GM23338 (cell line): ENCODE data around the gene FCRL6. TPM values are rescaled to one million over a fixed set of nuclear protein-coding genes. Genes with fewer than 3 reads are reported as not detected.

Experiments
- ATAC-seq: fragments of 200-7000 bp; cut with Tn5 transposase; 3 replicates; pipeline ENCODE4 v1.9.1; 2020
- DNase-seq: peaks from one replicate; pipeline ENCODE4 v3.0.0-alpha.2; 2015; ENCODE audit warnings: low spot score
- H2AFZ ChIP-seq: fragments of 200-600 bp; sonication (generic); 2 replicates; pipeline ENCODE4 v1.8.0; 2016; ENCODE audit warnings: antibody characterized with exemption, mild to moderate bottlenecking, moderate library complexity
- H3F3A ChIP-seq: fragments of 200-600 bp; sonication (generic); replicated peaks from 2 replicates; pipeline ENCODE4 v1.8.0; 2017; ENCODE audit warnings: antibody characterized with exemption, mixed run types, low read depth
- H3K27ac ChIP-seq: fragments of 200-600 bp; sonication (generic); 2 replicates; pipeline ENCODE4 v1.6.1; 2016; ENCODE audit warnings: low read depth
- H3K27me3 ChIP-seq: fragments of 200-600 bp; sonication (generic); 2 replicates; pipeline ENCODE4 v1.8.0; 2016; ENCODE audit warnings: mild to moderate bottlenecking, mixed run types, moderate library complexity; ENCODE audit not compliant: insufficient read depth
- H3K36me3 ChIP-seq: fragments of 200-600 bp; sonication (generic); 2 replicates; pipeline ENCODE4 v1.8.0; 2016; ENCODE audit warnings: mild to moderate bottlenecking; ENCODE audit not compliant: insufficient read depth
- H3K4me1 ChIP-seq: fragments of 200-600 bp; sonication (generic); 2 replicates; pipeline ENCODE4 v1.8.0; 2016; ENCODE audit warnings: mild to moderate bottlenecking, moderate library complexity; ENCODE audit not compliant: insufficient read depth
- H3K4me2 ChIP-seq: fragments of 200-600 bp; sonication (generic); 2 replicates; pipeline ENCODE4 v1.7.1; 2017; ENCODE audit warnings: mixed run types
- H3K4me3 ChIP-seq: fragments of 200-600 bp; sonication (generic); 2 replicates; pipeline ENCODE4 v1.6.1; 2016; ENCODE audit warnings: mixed run types
- H3K79me2 ChIP-seq: fragments of 200-600 bp; sonication (generic); replicated peaks from 2 replicates; pipeline ENCODE4 v1.8.0; 2017; ENCODE audit warnings: mild to moderate bottlenecking; ENCODE audit not compliant: insufficient read depth
- H3K9me2 ChIP-seq: fragments of 200-600 bp; sonication (generic); 2 replicates; pipeline ENCODE4 v1.8.0; 2017; ENCODE audit not compliant: insufficient read depth
- H4K20me1 ChIP-seq: fragments of 200-600 bp; sonication (generic); replicated peaks from 2 replicates; pipeline ENCODE4 v1.8.0; 2017; ENCODE audit warnings: mild to moderate bottlenecking; ENCODE audit not compliant: insufficient read depth
- H3K27ac Mint-ChIP-seq: 2 replicates; pipeline ENCODE4 v1.8.0; 2020; ENCODE audit warnings: inconsistent platforms, mild to moderate bottlenecking, moderate library complexity, mixed read lengths
- H3K27me3 Mint-ChIP-seq: 3 replicates; pipeline ENCODE4 v1.8.0; 2022; ENCODE audit warnings: low read depth, mild to moderate bottlenecking, moderate library complexity, mixed read lengths, inconsistent platforms; ENCODE audit not compliant: insufficient read depth, poor library complexity
- H3K36me3 Mint-ChIP-seq: 3 replicates; pipeline ENCODE4 v1.8.0; 2021; ENCODE audit warnings: low read depth, mild to moderate bottlenecking, inconsistent platforms, moderate library complexity, mixed read lengths
- H3K4me1 Mint-ChIP-seq: 3 replicates; pipeline ENCODE4 v1.8.0; 2020; ENCODE audit warnings: mild to moderate bottlenecking, inconsistent platforms, mixed read lengths
- H3K4me3 Mint-ChIP-seq: 3 replicates; pipeline ENCODE4 v1.8.0; 2021; ENCODE audit warnings: moderate library complexity, mild to moderate bottlenecking, inconsistent platforms, mixed read lengths
- H3K9me3 Mint-ChIP-seq: 3 replicates; pipeline ENCODE4 v1.8.0; 2020; ENCODE audit warnings: moderate library complexity, mild to moderate bottlenecking, inconsistent platforms, mixed read lengths
- CREB1 ChIP-seq: fragments of 250-450 bp; sonication (Bioruptor Pico); IDR thresholded peaks from 2 replicates; pipeline ENCODE4 v1.5.0; 2020; ENCODE audit warnings: low read depth, mild to moderate bottlenecking, moderate library complexity
- EZH2phosphoT487 ChIP-seq: fragments of 200-600 bp; sonication (generic); IDR thresholded peaks from one replicate; pipeline ENCODE4 v1.8.1; 2018; ENCODE audit warnings: antibody characterized with exemption; ENCODE audit not compliant: unreplicated experiment
- NANOG ChIP-seq: IDR thresholded peaks from 2 replicates; pipeline ENCODE4 v1.6.1; 2016; ENCODE audit warnings: antibody characterized with exemption, borderline replicate concordance
- POLR2AphosphoS5 ChIP-seq: IDR thresholded peaks from 2 replicates; pipeline ENCODE4 v1.6.1; 2016; ENCODE audit warnings: antibody characterized with exemption, low read depth
- ZNF331 ChIP-seq: fragments of 250-450 bp; sonication (Bioruptor Pico); IDR thresholded peaks from 2 replicates; pipeline ENCODE4 v1.5.0; 2020; ENCODE audit warnings: low read depth, mild to moderate bottlenecking, moderate library complexity
- polyA plus RNA-seq: library from polyadenylated mRNA; unstranded; fragments of >200 nt; fragmentation: Nextera tagmentation; extraction: Ambion mirVana; gene quantifications from 2 replicates; pipeline ENCODE4 v1.2.1, GENCODE V29; 2016
- total RNA-seq: library from RNA; depleted of rRNA; stranded (reverse); fragments of >200 nt; shearing (Covaris generic); gene quantifications from 2 replicates; pipeline ENCODE4 v1.2.3, GENCODE V29; 2014
- TF ChIP-seq, protein P1 (sequence below): fragments of 250-450 bp; sonication (Bioruptor Pico); IDR thresholded peaks from 2 replicates; pipeline ENCODE4 v1.5.0; 2020; ENCODE audit warnings: mild to moderate bottlenecking, moderate library complexity
- TF ChIP-seq, protein P2 (sequence below): IDR thresholded peaks from one replicate; pipeline ENCODE4 v1.6.1; 2018; ENCODE audit warnings: antibody characterized with exemption; ENCODE audit not compliant: unreplicated experiment
- TF ChIP-seq, protein P3 (sequence below): IDR thresholded peaks from 2 replicates; pipeline ENCODE4 v1.6.1; 2016; ENCODE audit warnings: antibody characterized with exemption

The FCRL6 gene
- total and polyA plus RNA-seq, 2 experiments from 2014 or later, result not detected

DNA sequence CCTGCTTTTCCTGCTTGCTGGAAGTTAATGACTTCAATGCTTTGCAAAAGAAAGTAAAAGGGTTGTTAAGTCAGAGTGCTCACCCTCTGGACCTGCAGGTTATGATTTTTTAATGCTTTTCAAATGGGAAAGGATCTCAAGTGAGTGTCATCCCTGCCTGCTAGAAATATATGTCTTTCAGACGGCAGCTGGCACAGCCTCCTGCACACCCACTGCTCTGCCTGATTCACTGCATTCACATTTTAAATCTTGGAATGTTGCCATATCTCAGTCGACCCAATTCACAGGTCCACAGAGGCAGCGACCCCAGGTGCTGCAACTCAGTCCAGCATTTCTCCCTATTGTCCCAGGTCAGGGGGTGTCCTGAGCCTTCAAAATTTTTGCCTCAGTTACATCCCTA, 10.7 kb upstream of the FCRL6 start (continued):
- TF ChIP-seq, protein P1, sequence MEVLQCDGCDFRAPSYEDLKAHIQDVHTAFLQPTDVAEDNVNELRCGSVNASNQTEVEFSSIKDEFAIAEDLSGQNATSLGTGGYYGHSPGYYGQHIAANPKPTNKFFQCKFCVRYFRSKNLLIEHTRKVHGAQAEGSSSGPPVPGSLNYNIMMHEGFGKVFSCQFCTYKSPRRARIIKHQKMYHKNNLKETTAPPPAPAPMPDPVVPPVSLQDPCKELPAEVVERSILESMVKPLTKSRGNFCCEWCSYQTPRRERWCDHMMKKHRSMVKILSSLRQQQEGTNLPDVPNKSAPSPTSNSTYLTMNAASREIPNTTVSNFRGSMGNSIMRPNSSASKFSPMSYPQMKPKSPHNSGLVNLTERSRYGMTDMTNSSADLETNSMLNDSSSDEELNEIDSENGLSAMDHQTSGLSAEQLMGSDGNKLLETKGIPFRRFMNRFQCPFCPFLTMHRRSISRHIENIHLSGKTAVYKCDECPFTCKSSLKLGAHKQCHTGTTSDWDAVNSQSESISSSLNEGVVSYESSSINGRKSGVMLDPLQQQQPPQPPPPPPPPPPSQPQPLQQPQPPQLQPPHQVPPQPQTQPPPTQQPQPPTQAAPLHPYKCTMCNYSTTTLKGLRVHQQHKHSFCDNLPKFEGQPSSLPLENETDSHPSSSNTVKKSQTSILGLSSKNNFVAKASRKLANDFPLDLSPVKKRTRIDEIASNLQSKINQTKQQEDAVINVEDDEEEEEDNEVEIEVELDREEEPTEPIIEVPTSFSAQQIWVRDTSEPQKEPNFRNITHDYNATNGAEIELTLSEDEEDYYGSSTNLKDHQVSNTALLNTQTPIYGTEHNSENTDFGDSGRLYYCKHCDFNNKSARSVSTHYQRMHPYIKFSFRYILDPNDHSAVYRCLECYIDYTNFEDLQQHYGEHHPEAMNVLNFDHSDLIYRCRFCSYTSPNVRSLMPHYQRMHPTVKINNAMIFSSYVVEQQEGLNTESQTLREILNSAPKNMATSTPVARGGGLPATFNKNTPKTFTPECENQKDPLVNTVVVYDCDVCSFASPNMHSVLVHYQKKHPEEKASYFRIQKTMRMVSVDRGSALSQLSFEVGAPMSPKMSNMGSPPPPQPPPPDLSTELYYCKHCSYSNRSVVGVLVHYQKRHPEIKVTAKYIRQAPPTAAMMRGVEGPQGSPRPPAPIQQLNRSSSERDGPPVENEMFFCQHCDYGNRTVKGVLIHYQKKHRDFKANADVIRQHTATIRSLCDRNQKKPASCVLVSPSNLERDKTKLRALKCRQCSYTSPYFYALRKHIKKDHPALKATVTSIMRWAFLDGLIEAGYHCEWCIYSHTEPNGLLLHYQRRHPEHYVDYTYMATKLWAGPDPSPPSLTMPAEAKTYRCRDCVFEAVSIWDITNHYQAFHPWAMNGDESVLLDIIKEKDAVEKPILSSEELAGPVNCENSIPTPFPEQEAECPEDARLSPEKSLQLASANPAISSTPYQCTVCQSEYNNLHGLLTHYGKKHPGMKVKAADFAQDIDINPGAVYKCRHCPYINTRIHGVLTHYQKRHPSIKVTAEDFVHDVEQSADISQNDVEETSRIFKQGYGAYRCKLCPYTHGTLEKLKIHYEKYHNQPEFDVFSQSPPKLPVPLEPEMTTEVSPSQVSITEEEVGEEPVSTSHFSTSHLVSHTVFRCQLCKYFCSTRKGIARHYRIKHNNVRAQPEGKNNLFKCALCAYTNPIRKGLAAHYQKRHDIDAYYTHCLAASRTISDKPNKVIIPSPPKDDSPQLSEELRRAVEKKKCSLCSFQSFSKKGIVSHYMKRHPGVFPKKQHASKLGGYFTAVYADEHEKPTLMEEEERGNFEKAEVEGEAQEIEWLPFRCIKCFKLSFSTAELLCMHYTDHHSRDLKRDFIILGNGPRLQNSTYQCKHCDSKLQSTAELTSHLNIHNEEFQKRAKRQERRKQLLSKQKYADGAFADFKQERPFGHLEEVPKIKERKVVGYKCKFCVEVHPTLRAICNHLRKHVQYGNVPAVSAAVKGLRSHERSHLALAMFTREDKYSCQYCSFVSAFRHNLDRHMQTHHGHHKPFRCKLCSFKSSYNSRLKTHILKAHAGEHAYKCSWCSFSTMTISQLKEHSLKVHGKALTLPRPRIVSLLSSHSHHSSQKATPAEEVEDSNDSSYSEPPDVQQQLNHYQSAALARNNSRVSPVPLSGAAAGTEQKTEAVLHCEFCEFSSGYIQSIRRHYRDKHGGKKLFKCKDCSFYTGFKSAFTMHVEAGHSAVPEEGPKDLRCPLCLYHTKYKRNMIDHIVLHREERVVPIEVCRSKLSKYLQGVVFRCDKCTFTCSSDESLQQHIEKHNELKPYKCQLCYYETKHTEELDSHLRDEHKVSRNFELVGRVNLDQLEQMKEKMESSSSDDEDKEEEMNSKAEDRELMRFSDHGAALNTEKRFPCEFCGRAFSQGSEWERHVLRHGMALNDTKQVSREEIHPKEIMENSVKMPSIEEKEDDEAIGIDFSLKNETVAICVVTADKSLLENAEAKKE, result no peak

DNA sequence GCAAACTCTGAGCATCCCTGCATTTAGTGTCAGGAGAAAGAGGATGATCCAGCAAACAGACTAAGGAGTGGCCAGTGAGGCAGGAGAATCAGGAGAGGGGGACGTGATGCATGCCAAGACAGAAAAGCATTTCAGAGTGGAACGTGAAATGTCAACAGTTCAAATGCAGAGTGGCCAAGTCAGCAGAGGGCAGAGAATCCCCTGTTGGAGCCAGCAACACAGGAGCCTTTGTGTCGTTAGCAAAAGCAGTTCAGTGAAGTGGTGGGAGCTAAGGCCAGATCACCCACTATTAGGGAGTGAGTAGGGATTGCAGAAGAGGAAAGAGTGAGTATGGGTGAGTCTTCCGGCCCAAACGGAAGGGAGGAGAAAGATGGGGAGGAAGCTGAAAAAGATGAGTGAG, 6.6 kb upstream of the FCRL6 start:
- ATAC-seq (no peak), DNase-seq (no peak)
- Histone ChIP-seq H3K4me1 (no peaks in the 10 kb centered on the region), H3K4me2 (no peak overlapping the region), H2AFZ (no peak overlapping the region; the same call in 1 of the 2 replicates), H3K27me3 (no peaks in the 10 kb centered on the region), H3K9me2 (no peaks in the 10 kb centered on the region), H3K4me3 (no peak overlapping the region), H3K36me3 (no peaks in the 10 kb centered on the region), H3K27ac (no peak overlapping the region), H3K79me2 (no peaks in the 10 kb centered on the region), H3F3A (no peaks in the 10 kb centered on the region), H4K20me1 (no peaks in the 10 kb centered on the region)
- Mint-ChIP-seq H3K36me3 (no peaks in the 10 kb centered on the region), H3K4me1 (no peaks in the 10 kb centered on the region; the same call in 2 of the 3 replicates), H3K9me3 (no peaks in the 10 kb centered on the region), H3K27me3 (peaks cover 4% of the 10 kb centered on the region), H3K27ac (no peak overlapping the region), H3K4me3 (no peak overlapping the region)
- no peak for TF ChIP-seq CREB1
- TF ChIP-seq ZNF331 (CRISPR knock-in tag), result no peak
- no peak for TF ChIP-seq EZH2phosphoT487
- no peak for TF ChIP-seq POLR2AphosphoS5
- no peak for TF ChIP-seq NANOG
- TF ChIP-seq, protein P2, sequence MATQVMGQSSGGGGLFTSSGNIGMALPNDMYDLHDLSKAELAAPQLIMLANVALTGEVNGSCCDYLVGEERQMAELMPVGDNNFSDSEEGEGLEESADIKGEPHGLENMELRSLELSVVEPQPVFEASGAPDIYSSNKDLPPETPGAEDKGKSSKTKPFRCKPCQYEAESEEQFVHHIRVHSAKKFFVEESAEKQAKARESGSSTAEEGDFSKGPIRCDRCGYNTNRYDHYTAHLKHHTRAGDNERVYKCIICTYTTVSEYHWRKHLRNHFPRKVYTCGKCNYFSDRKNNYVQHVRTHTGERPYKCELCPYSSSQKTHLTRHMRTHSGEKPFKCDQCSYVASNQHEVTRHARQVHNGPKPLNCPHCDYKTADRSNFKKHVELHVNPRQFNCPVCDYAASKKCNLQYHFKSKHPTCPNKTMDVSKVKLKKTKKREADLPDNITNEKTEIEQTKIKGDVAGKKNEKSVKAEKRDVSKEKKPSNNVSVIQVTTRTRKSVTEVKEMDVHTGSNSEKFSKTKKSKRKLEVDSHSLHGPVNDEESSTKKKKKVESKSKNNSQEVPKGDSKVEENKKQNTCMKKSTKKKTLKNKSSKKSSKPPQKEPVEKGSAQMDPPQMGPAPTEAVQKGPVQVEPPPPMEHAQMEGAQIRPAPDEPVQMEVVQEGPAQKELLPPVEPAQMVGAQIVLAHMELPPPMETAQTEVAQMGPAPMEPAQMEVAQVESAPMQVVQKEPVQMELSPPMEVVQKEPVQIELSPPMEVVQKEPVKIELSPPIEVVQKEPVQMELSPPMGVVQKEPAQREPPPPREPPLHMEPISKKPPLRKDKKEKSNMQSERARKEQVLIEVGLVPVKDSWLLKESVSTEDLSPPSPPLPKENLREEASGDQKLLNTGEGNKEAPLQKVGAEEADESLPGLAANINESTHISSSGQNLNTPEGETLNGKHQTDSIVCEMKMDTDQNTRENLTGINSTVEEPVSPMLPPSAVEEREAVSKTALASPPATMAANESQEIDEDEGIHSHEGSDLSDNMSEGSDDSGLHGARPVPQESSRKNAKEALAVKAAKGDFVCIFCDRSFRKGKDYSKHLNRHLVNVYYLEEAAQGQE, result no peak
- TF ChIP-seq, protein P3, sequence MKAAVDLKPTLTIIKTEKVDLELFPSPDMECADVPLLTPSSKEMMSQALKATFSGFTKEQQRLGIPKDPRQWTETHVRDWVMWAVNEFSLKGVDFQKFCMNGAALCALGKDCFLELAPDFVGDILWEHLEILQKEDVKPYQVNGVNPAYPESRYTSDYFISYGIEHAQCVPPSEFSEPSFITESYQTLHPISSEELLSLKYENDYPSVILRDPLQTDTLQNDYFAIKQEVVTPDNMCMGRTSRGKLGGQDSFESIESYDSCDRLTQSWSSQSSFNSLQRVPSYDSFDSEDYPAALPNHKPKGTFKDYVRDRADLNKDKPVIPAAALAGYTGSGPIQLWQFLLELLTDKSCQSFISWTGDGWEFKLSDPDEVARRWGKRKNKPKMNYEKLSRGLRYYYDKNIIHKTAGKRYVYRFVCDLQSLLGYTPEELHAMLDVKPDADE, result no peak
